Measurements from ENCODE around the gene SMG9. TPM values are rescaled to one million over a fixed set of nuclear protein-coding genes. Genes with fewer than 3 reads are reported as not detected.
A peak's percentile ranks its signal among the peaks of the same experiment; 100 is the strongest.

Gene SMG9
- total RNA-seq, 2 donors from 2014 or later, result 22.9 to 45.1 TPM

DNA sequence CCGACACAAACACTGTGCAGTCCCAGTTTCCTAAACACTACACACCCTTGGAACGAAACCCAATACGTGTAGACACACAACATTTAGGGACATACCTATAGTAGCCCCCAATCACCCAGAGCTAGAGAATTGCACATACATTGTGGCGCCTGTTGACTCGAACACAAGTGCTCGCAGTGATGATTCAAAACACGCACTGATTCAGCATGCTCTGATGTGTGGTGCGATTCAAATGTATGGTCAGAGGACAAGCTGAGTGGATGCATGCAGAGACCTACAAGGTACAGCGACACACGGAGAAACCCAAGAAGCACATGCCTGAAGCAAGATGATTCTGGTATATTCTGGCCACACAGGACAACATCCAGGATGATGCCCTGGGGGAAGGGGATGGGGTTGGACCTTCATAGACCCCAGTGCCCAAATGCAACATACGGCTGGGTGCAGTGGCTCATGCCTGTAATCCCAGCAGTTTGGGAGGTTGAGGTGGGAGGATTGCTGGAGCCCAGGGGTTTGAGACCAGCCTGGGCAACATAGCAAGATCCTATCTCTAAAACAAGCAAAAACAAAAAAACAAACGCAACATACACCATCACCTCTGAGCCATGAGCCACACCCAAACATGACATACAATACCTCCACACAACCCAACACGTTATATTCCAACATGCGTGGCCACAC, 27.0 kb upstream of the SMG9 start:
- Histone ChIP-seq H3K4me1 (replicated peaks) (peaks cover 3% of the 10 kb centered on the region), H3K9me3 (no peaks in the 10 kb centered on the region), H3K4me3 (no peak overlapping the region), H3K27me3 (replicated peaks; ENCODE audit: insufficient read depth) (no peaks in the 10 kb centered on the region), H3K27ac (no peak overlapping the region), H3K36me3 (no peaks in the 10 kb centered on the region)
- 91% methylated on average over 14 of the region's 14 CpGs for WGBS
- no peak for DNase-seq (ENCODE audit: low spot score)
- intact Hi-C loops (cut with DNase I), result no loop called here
- no peak for TF ChIP-seq POLR2A (IDR thresholded peaks at IDR 0.05)
- no peak for TF ChIP-seq POLR2AphosphoS5 (IDR thresholded peaks at IDR 0.05)
- no peak for TF ChIP-seq CTCF (IDR thresholded peaks at IDR 0.05)

GRCh38 chr19:43780706-43781525, 26.2 kb upstream of the SMG9 start, which contains the start of gene KCNN4:
KCNN4 (minus strand) TSS chr19:43780973; CDS start chr19:43780861, 112 bp downstream.
- WGBS, result 18% methylated on average over 19 of the region's 19 CpGs
- Histone ChIP-seq H3K9me3 (no peaks in the 10 kb centered on the region), H3K36me3 (no peaks in the 10 kb centered on the region), H3K4me1 (replicated peaks) (peaks cover 3% of the 10 kb centered on the region), H3K27ac (peak within 1 kb of the TSS; percentile 75 to 82), H3K4me3 (peak within 1 kb of the TSS; percentile 34), H3K27me3 (replicated peaks; ENCODE audit: insufficient read depth) (no peaks in the 10 kb centered on the region)
- intact Hi-C loops (cut with DNase I), result no loop called here
- no peak for DNase-seq (ENCODE audit: low spot score)
- TF ChIP-seq POLR2AphosphoS5 (IDR thresholded peaks at IDR 0.05) (no peak), POLR2A (IDR thresholded peaks at IDR 0.05) (peak; percentile 70)

- no peaks in the 10 kb centered on the region for H3K9me3 ChIP-seq
- H3K27me3 ChIP-seq (replicated peaks; ENCODE audit: insufficient read depth), result no peaks in the 10 kb centered on the region
- H3K4me3 ChIP-seq, result peak overlapping the region; percentile 34
- 18% methylated on average over 3 of the region's 3 CpGs for WGBS
- no peaks in the 10 kb centered on the region for H3K36me3 ChIP-seq
- peak overlapping the region; percentile 75 to 82 for H3K27ac ChIP-seq
- TF ChIP-seq CTCF (IDR thresholded peaks at IDR 0.05) (peak in 2 of 4 experiments; percentile 46 to 49), POLR2A (IDR thresholded peaks at IDR 0.05) (peak; percentile 16), POLR2AphosphoS5 (IDR thresholded peaks at IDR 0.05) (no peak)
- H3K4me1 ChIP-seq (replicated peaks), result peaks cover 3% of the 10 kb centered on the region
- no peak for DNase-seq (ENCODE audit: low spot score)
- intact Hi-C loops (cut with DNase I), result no loop called here
Measured at GRCh38 chr19:43779820-43780219, 25.1 kb upstream of the SMG9 start.

GRCh38 chr19:43779147-43779819, 24.5 kb upstream of the SMG9 start:
- TF ChIP-seq POLR2AphosphoS5 (IDR thresholded peaks at IDR 0.05), result peak; percentile 23
- peak; percentile 29 for TF ChIP-seq POLR2A (IDR thresholded peaks at IDR 0.05)
- no peak for TF ChIP-seq CTCF (IDR thresholded peaks at IDR 0.05)

GRCh38 chr19:43778651-43779050, 23.9 kb upstream of the SMG9 start:
- Histone ChIP-seq H3K36me3 (no peaks in the 10 kb centered on the region), H3K4me3 (peak overlapping the region in 1 of 2 donors; percentile 34), H3K27ac (peak overlapping the region; percentile 75 to 82), H3K9me3 (no peaks in the 10 kb centered on the region), H3K4me1 (replicated peaks) (peaks cover 3% of the 10 kb centered on the region), H3K27me3 (replicated peaks; ENCODE audit: insufficient read depth) (no peaks in the 10 kb centered on the region)
- intact Hi-C loops (cut with DNase I), result no loop called here
- TF ChIP-seq CTCF (IDR thresholded peaks at IDR 0.05) (no peak), POLR2A (IDR thresholded peaks at IDR 0.05) (no peak), POLR2AphosphoS5 (IDR thresholded peaks at IDR 0.05) (no peak)
- WGBS, result 62% methylated on average over 1 of the region's 1 CpG
- no peak for DNase-seq (ENCODE audit: low spot score)

More at GRCh38 chr19:43779147-43779819, 24.5 kb upstream of the SMG9 start:
- Histone ChIP-seq H3K9me3 (no peaks in the 10 kb centered on the region), H3K36me3 (no peaks in the 10 kb centered on the region), H3K4me1 (replicated peaks) (peaks cover 3% of the 10 kb centered on the region), H3K27ac (peak overlapping the region; percentile 75 to 82), H3K27me3 (replicated peaks; ENCODE audit: insufficient read depth) (no peaks in the 10 kb centered on the region), H3K4me3 (peak overlapping the region; percentile 34)
- 30% methylated on average over 13 of the region's 16 CpGs for WGBS
- intact Hi-C loops (cut with DNase I), result no loop called here
- DNase-seq (ENCODE audit: low spot score), result peak; percentile 63
